WI38 (cell line): ENCODE results near the gene CLIC5.

Source experiments
- H3K4me3 ChIP-seq: 2 replicates; pipeline ENCODE4 v1.5.1; 2011; ENCODE audit warnings: low read depth, mild to moderate bottlenecking, control low read depth, low read length
- CTCF ChIP-seq: IDR thresholded peaks from 2 replicates; pipeline ENCODE4 v1.5.1; 2012; ENCODE audit warnings: low read depth, mild to moderate bottlenecking, control low read depth, low read length

Gene CLIC5

GRCh38 chr6:45998524-45998923 lies 17.1 kb downstream of the CLIC5 start:
- H3K4me3 ChIP-seq = no peak overlapping the region
- no peak for TF ChIP-seq CTCF

DNA sequence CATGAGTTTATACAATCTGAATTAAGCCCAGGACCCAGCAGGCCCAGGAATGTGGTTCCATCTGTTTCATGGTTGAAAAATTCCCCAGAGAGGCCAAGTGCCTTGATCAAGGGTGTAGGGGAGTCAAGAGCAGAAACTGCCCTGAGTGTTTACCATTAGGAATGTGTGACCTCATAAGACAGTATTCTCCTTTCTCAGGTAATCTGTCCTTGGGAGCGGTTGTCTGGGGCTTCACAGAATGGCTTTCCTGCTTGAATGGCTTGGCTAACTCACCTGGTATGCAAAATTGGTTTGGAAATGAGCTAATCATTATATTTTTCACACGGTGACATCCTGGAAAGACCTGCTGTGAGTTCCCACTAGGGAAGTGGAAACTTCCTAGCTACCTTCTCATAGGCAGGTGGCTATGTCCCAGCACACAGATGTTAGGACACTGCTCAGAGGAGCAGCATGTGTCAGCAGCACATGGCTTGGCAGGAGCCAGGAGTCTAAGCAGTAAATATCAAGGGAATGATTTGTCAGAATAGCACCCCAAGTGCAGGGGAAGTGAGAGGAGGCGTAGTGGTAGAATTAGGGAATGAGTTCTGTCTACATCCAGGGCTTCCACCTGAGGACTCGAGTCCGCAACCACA lies 17.7 kb downstream of the CLIC5 start:
- TF ChIP-seq CTCF = no peak

DNA sequence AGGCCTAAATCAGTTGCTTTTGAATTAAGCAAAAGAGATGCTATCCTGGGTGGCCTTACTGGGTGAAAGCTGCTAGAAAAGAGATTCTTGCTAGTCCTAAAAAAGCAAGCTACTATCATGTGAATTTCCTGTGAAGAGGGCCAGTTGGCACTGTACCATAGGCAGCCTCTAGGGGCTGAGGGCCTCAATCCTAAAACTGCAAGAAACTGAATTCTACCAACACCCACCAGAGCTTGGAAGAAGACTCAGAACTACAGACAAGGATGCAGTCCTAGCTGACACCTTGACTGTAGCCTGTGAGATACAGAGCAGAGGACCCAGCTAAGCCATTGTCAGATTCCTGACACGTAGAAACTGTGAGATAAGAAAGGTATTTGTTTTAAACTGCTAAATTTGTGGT lies 24.5 kb downstream of the CLIC5 start:
- TF ChIP-seq CTCF = no peak
- no peak overlapping the region for H3K4me3 ChIP-seq

More for the DNA sequence above, 17.7 kb downstream of the CLIC5 start:
- H3K4me3 ChIP-seq = no peak overlapping the region

DNA sequence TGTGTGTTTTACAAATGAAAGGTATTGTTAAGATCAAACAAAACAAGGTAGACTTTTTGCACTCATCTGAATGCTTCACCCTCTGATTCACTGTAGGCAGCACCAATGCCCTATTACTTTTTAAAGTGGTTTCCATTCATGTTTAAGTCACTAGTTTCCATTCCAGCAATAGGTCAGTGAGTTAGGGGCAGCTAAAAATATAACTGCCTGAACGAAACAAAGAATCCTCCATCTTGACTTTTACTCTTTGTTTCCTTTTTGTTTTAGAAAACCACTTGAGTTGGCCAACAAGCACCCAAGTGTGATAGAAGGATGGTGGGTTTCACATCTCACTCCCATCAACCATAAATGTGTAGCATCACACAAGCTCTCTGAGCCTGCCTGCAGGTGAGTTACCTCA lies 25.5 kb downstream of the CLIC5 start:
- no peak for TF ChIP-seq CTCF
- H3K4me3 ChIP-seq = no peak overlapping the region

GRCh38 chr6:45988635-45989034 lies 27.0 kb downstream of the CLIC5 start:
- H3K4me3 ChIP-seq = no peak overlapping the region
- no peak for TF ChIP-seq CTCF

DNA sequence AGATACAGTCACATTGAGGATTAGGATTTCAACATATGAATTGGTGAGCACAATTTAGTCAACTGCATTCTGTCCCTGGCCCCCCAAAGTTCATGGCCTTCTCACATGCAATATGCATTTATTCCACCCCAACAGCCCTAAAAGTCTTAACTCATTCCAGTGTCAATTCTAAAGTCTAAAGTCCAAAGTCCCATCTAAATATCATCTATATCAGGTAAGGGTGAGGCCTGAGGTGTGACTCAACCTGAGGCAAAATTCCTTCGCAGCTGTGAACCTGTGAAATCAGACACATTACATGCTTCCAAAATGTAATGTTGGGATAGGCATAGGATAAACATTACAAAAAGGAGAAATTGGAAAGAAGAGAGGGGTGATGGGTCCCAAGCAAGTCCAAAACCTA lies 27.8 kb downstream of the CLIC5 start:
- no peak overlapping the region for H3K4me3 ChIP-seq
- TF ChIP-seq CTCF = no peak

DNA sequence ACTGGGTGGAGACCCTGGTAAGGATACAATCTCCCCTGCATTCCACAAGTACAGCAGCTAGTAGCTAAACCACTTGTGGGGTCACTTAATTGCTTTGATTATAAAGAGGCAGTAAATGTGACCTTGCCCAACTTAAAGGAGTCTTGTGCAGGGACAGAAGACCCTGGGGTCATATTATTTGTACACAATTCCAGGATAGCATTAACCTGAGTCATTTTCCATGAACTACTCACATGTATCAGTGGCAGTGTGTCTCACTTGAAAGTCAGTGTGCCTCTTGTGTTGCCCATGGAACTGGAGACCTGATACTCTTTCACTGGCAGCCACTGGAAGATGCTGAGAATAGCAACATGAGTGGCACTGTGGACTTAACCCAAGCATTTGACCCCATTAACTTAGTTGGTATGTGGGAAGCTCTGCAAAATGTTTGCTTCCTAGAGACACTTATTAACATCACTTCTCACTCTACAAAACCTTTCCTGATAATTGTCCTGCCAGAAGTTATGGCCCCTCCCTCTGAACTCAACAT lies 28.9 kb downstream of the CLIC5 start:
- TF ChIP-seq CTCF = no peak
- H3K4me3 ChIP-seq = no peak overlapping the region
